Measurements from ENCODE around the gene SMARCAL1.

Gene SMARCAL1

GRCh38 chr2:216392945-216393840, 19.1 kb upstream of the SMARCAL1 start:
- no peak for DNase-seq (ENCODE audit: low spot score)

GRCh38 chr2:216394881-216395280, 17.4 kb upstream of the SMARCAL1 start:
- no peak for DNase-seq (ENCODE audit: low spot score)

- no peak for DNase-seq (ENCODE audit: low spot score)
These were observed 12.7 kb upstream of the SMARCAL1 start for GRCh38 chr2:216399621-216400020.

- no peak for DNase-seq (ENCODE audit: low spot score)
These were observed 9.5 kb upstream of the SMARCAL1 start for GRCh38 chr2:216402751-216403150.

GRCh38 chr2:216404010-216404618, 8.2 kb upstream of the SMARCAL1 start:
- no peak for DNase-seq (ENCODE audit: low spot score)

- no peak for DNase-seq (ENCODE audit: low spot score)
These were observed 6.7 kb upstream of the SMARCAL1 start for GRCh38 chr2:216405588-216405987.

GRCh38 chr2:216406826-216407225, 5.5 kb upstream of the SMARCAL1 start:
- no peak for DNase-seq (ENCODE audit: low spot score)

GRCh38 chr2:216408426-216409290, 3.6 kb upstream of the SMARCAL1 start:
- no peak for DNase-seq (ENCODE audit: low spot score)

- DNase-seq (ENCODE audit: low spot score), result no peak
These were observed 1.7 kb upstream of the SMARCAL1 start for GRCh38 chr2:216410550-216410949.

GRCh38 chr2:216413882-216414281, 1.6 kb downstream of the SMARCAL1 start:
- DNase-seq (ENCODE audit: low spot score), result no peak

GRCh38 chr2:216414772-216415319, 2.6 kb downstream of the SMARCAL1 start:
- DNase-seq (ENCODE audit: low spot score), result no peak

GRCh38 chr2:216415541-216415940, 3.3 kb downstream of the SMARCAL1 start:
- DNase-seq (ENCODE audit: low spot score), result no peak

- DNase-seq (ENCODE audit: low spot score), result no peak
These were observed 4.5 kb downstream of the SMARCAL1 start for GRCh38 chr2:216416571-216417307.

- DNase-seq (ENCODE audit: low spot score), result no peak
These were observed 6.7 kb downstream of the SMARCAL1 start for GRCh38 chr2:216418981-216419380.

- DNase-seq (ENCODE audit: low spot score), result no peak
These were observed 8.2 kb downstream of the SMARCAL1 start for GRCh38 chr2:216420367-216421101.

- DNase-seq (ENCODE audit: low spot score), result no peak
These were observed 10.8 kb downstream of the SMARCAL1 start for GRCh38 chr2:216423071-216423470.

GRCh38 chr2:216424274-216424673, 12.0 kb downstream of the SMARCAL1 start:
- no peak for DNase-seq (ENCODE audit: low spot score)

GRCh38 chr2:216425008-216425787, 12.9 kb downstream of the SMARCAL1 start:
- no peak for DNase-seq (ENCODE audit: low spot score)

- no peak for DNase-seq (ENCODE audit: low spot score)
These were observed 14.0 kb downstream of the SMARCAL1 start for GRCh38 chr2:216426166-216426777.

Measured in left forelimb (tissue), 1 donor.